ENCODE measurements around the gene NPR3.
"Not testable (repeated sequence)": the region's sequence is repeated elsewhere in the genome, so short reads cannot be mapped to it uniquely, and the experiment has no call there.

Gene NPR3

GRCh38 chr5:32765266-32765665 is 54.1 kb downstream of the NPR3 start:
- no peak for DNase-seq

GRCh38 chr5:32767948-32768467 is 56.9 kb downstream of the NPR3 start:
- no peak for DNase-seq

GRCh38 chr5:32769711-32770110 is 58.6 kb downstream of the NPR3 start:
- no peak for DNase-seq

GRCh38 chr5:32770444-32770843 is 59.3 kb downstream of the NPR3 start:
- DNase-seq = no peak

GRCh38 chr5:32771037-32771436 is 59.9 kb downstream of the NPR3 start:
- DNase-seq = no peak

GRCh38 chr5:32773944-32774343 is 62.8 kb downstream of the NPR3 start:
- DNase-seq = no peak

GRCh38 chr5:32776200-32776599 is 65.1 kb downstream of the NPR3 start:
- DNase-seq = no peak

GRCh38 chr5:32777222-32777621 is 66.1 kb downstream of the NPR3 start:
- no peak for DNase-seq

- no peak for DNase-seq
Observed at GRCh38 chr5:32777733-32778132, 66.6 kb downstream of the NPR3 start.

- DNase-seq = no peak
Observed at GRCh38 chr5:32778403-32778802, 67.3 kb downstream of the NPR3 start.

- no peak for DNase-seq
Observed at GRCh38 chr5:32779754-32780415, 68.8 kb downstream of the NPR3 start.

- no peak for DNase-seq
Observed at GRCh38 chr5:32780508-32780919, 69.4 kb downstream of the NPR3 start.

- DNase-seq = no peak
Observed at GRCh38 chr5:32783661-32784060, 72.5 kb downstream of the NPR3 start.

GRCh38 chr5:32785611-32786254 is 74.6 kb downstream of the NPR3 start:
- DNase-seq = no peak

- no peak for DNase-seq
Observed at GRCh38 chr5:32786311-32786710, 75.2 kb downstream of the NPR3 start.

- DNase-seq = no peak
Observed at GRCh38 chr5:32790411-32790951, 79.4 kb downstream of the NPR3 start.

GRCh38 chr5:32791536-32792243 is 80.6 kb downstream of the NPR3 start:
- no peak for DNase-seq

GRCh38 chr5:32794086-32794485 is 83.0 kb downstream of the NPR3 start:
- DNase-seq = no peak

GRCh38 chr5:32802764-32803163 is 91.6 kb downstream of the NPR3 start:
- no peak for DNase-seq

GRCh38 chr5:32803656-32804055 is 92.5 kb downstream of the NPR3 start:
- no peak for DNase-seq

GRCh38 chr5:32805462-32805861 is 94.3 kb downstream of the NPR3 start:
- not testable (repeated sequence) for DNase-seq

GRCh38 chr5:32805971-32806638 is 95.0 kb downstream of the NPR3 start:
- no peak for DNase-seq

- DNase-seq = no peak
Observed at GRCh38 chr5:32808783-32809182, 97.7 kb downstream of the NPR3 start.
